Central memory CD4-positive, alpha-beta T cell (primary cell): Measurements from ENCODE around the gene LUC7L3.
"Not testable (repeated sequence)": the region's sequence is repeated elsewhere in the genome, so short reads cannot be mapped to it uniquely, and the experiment has no call there.

ENCODE experiments used
- DNase-seq: peaks from one replicate; pipeline ENCODE4 v3.0.0; 2022

Gene LUC7L3

GRCh38 chr17:50790618-50791017, 71.2 kb downstream of the LUC7L3 start:
- DNase-seq = no peak

- DNase-seq = no peak
These were observed 72.7 kb downstream of the LUC7L3 start for GRCh38 chr17:50792132-50792531.

- no peak for DNase-seq
These were observed 73.6 kb downstream of the LUC7L3 start for GRCh38 chr17:50793007-50793406.

GRCh38 chr17:50794361-50794760, 75.0 kb downstream of the LUC7L3 start:
- no peak for DNase-seq

- DNase-seq = no peak
These were observed 77.9 kb downstream of the LUC7L3 start for GRCh38 chr17:50797135-50797810.

GRCh38 chr17:50798424-50799288, 79.3 kb downstream of the LUC7L3 start:
- DNase-seq = no peak

- DNase-seq = no peak
These were observed 80.2 kb downstream of the LUC7L3 start for GRCh38 chr17:50799582-50799981.

- DNase-seq = no peak
These were observed 80.8 kb downstream of the LUC7L3 start for GRCh38 chr17:50800196-50800700.

DNA sequence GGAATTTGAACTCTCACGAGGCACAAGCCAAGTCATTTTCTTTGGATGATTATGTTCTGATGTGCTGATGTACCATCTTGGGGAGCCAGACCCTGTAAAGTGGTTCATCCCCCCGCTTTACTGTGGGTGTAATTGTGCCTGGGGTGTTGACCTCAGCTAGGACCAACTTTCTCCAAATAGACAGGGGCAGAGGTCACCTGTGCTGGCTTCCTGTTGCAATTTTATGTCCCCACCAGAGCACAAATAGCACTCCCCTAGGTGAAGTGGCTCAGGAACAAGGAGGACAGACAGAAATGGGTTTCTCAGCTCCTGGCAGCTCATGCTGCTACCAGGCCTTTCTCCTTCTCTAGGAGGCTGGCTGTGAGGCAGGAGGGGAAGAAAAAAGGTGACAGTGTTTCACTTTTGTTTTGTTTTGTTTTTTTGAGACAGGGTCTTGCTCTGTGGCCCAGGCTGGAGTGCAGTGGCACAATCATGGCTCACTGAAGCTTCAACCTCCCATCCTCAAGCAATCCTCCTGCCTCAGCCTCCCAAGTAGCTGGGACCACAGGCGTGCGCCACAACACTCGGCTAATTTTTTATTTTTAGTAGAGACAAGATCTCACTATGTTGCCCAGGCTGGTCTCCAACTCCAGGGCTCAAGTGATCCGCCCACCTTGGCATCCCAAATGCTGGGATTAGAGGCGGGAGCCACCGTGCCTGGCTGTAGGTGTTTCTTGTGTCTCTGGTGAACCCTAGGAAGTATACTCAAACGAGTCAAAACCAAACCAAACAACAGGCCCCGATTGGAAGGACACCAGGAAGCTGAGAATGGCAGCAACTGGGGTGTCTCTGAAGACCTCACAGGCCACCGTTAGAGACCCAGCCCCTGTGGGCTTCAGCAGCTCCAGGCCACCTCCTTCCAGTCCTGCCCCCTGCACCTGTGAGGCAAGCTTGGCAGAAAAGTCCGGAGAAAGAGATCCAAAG, 83.5 kb downstream of the LUC7L3 start:
- DNase-seq = no peak

- DNase-seq = no peak
These were observed 84.3 kb downstream of the LUC7L3 start for GRCh38 chr17:50803676-50804075.

DNA sequence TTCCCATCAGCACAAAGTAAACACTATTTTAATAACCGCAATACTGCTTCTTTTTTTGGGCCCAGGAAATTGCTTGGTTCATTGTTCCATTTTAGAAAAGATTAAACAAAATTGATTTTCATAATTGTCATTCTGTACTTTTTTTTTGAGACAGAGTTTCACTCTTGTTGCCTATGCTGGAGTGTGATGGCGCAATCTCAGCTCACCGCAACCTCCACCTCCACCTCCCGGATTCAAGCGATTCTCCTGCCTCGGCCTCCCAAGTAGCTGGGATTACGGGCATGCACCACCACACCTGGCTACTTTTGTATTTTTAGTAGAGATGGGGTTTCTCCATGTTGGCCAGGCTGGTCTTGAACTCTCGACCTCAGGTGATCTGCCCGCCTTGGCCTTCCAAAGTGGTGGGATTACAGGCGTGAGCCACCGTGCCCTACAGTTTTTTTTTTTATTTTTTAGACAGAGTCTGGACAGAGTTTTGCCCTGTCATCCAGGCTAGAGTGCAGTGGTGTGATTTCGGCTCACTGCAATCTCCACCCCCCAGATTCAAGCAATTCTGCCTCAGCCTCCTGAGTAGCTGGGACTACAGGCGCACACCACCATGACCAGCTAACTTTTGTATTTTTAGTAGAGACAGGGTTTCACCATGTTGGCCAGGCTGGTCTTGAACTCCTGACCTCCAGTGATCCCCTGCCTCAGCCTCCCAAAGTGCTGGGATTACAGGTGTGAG, 85.5 kb downstream of the LUC7L3 start:
- DNase-seq = not testable (repeated sequence)

DNA sequence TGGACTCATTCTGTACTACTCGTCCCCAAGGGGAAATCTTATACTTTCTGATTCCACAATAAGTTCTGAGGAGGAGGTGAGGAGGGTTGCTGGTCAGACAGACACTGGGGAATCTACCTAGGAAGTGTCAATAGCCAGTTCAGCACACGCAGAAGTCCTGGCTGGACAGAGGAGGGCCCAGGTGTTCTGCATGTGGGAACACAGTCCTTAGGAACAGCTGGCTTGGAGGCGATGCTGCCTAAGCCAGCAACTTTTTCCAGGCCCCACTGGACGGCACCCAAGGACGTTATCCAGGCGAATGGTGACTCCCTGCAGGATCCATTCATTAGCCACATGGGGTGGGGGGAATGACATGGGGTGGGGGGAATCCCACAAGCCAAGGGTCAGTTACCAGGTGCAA, 86.1 kb downstream of the LUC7L3 start:
- DNase-seq = no peak
